Ectodermal cell (in vitro differentiated cells): ENCODE measurements around the gene LAMP1.

ENCODE experiments used
- H3K27ac ChIP-seq: 2 replicates; pipeline ENCODE4 v1.7.0; 2013; ENCODE audit warnings: mild to moderate bottlenecking, low read depth, low read length; ENCODE audit not compliant: insufficient read depth, poor library complexity, severe bottlenecking
- H3K27me3 ChIP-seq: 2 replicates; pipeline ENCODE4 v1.7.0; 2013; ENCODE audit warnings: mild to moderate bottlenecking, low read length; ENCODE audit not compliant: insufficient read depth, control insufficient read depth, poor library complexity, severe bottlenecking
- H3K36me3 ChIP-seq: one replicate; pipeline ENCODE4 v1.7.0; 2013; ENCODE audit warnings: low read length; ENCODE audit not compliant: control insufficient read depth, insufficient read depth
- H3K4me1 ChIP-seq: one replicate; pipeline ENCODE4 v1.7.0; 2013; ENCODE audit warnings: low read length; ENCODE audit not compliant: control insufficient read depth, insufficient read depth
- H3K4me3 ChIP-seq: 2 replicates; pipeline ENCODE4 v1.7.0; 2013; ENCODE audit warnings: low read depth, low read length, control low read depth; ENCODE audit not compliant: insufficient read depth
- H3K9me3 ChIP-seq: 2 replicates; pipeline ENCODE4 v1.7.0; 2013; ENCODE audit warnings: mild to moderate bottlenecking, low read length, moderate library complexity; ENCODE audit not compliant: control insufficient read depth
- WGBS, 2 experiments: methylation state at CpG; one replicate each; pipeline ENCODE4 v1.1.7; 2013; ENCODE audit warnings: missing lambda C conversion rate in 2 of 2; 5-methylcytosine and 5-hydroxymethylcytosine counted together

LAMP1 gene

DNA sequence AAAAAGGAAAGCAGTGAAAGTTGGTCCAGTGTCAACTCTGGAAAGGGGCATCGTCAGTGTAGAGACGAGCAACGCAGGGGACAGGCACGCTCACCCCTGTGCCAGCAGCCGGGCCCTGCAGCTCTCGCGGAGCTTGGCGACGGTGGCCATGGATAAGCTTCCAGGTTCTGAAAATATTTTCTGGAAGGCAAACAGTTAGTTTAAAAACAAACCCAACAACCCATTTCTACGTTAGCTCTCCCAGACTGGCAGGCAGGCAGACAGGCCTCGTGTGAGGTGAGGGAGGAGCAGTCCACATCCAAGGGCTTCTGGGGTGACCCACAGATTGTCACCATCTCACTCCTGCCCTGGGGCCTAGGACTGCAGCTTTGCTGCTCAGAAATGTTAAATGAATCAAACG is 27.4 kb downstream of the LAMP1 start:
- Histone ChIP-seq H3K27ac (no peak overlapping the region), H3K27me3 (no peaks in the 10 kb centered on the region), H3K9me3 (no peaks in the 10 kb centered on the region), H3K4me3 (no peak overlapping the region), H3K36me3 (peaks cover 24% of the 10 kb centered on the region), H3K4me1 (no peaks in the 10 kb centered on the region)
- WGBS, 2 experiments: 96 to 97% methylated on average over 12 of the region's 12 CpGs

DNA sequence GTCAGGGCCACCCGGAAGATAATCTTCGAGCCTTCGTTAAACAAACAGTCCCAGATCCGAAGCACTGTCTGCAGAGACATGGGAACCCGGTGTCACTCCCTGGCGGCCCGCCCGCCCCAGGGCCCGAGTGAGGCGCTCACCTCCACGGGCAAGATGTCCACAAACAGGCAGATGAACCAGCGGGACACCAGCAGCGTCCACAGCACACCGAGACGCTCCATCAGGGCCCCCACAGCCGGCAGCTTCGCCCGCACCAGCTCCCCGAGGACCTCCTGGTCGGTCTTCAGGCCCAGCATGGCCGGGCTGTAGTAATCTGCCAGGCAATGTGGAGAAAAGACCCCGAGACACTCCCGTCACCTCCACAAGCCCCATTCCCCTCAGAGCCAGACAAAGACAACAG is 28.7 kb downstream of the LAMP1 start:
- H3K4me3 ChIP-seq: no peak overlapping the region
- no peaks in the 10 kb centered on the region for H3K27me3 ChIP-seq
- no peaks in the 10 kb centered on the region for H3K4me1 ChIP-seq
- H3K9me3 ChIP-seq: no peaks in the 10 kb centered on the region
- peaks cover 15% of the 10 kb centered on the region for H3K36me3 ChIP-seq
- no peak overlapping the region for H3K27ac ChIP-seq
- WGBS, 2 experiments: 94 to 96% methylated on average over 23 of the region's 23 CpGs

GRCh38 chr13:113327391-113327765 is 30.3 kb downstream of the LAMP1 start:
- Histone ChIP-seq H3K27me3 (no peaks in the 10 kb centered on the region), H3K9me3 (no peaks in the 10 kb centered on the region), H3K27ac (no peak overlapping the region), H3K36me3 (peaks cover 11% of the 10 kb centered on the region), H3K4me1 (no peaks in the 10 kb centered on the region), H3K4me3 (no peak overlapping the region)
- 91 to 94% methylated on average over 13 of the region's 13 CpGs for whole genome bisulfite sequencing, 2 experiments

DNA sequence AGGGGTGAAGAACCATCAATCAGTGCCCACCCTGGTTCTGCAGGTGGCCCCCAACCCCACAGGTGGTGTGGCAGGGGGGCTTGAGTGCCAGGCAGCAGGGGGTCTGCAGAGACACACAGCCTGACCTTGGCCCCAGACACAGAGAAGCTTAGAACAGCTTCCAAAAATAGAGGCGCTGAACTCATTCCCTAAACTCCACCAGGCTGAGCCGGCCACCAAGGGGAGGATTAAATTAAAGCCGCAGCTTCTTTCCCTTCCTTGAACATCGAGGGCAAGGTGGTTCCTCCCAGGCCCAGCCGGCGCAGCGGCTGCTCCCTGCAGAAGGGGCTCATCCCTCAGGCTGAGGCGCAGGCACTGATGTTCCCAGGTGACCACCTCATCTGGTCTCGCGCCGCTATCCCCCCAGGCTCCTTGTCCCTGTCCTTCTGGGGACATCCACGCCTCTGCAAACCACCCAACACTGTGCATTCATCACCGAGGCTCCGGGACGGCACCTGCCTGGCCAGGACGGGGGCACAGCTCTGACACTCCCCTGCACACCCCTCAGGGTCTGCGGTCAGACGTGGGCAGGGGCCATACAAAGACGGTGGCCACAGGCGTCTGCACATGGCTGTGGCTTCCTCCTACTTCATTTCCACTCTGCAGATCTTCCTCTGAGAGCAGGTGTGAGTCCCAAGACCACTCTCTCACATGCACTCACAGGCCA is 30.9 kb downstream of the LAMP1 start:
- H3K27me3 ChIP-seq: no peaks in the 10 kb centered on the region
- WGBS, 2 experiments: 86 to 90% methylated on average over 20 of the region's 20 CpGs
- H3K27ac ChIP-seq: no peak overlapping the region
- H3K4me3 ChIP-seq: no peak overlapping the region
- no peaks in the 10 kb centered on the region for H3K9me3 ChIP-seq
- peaks cover 9% of the 10 kb centered on the region for H3K36me3 ChIP-seq
- H3K4me1 ChIP-seq: no peaks in the 10 kb centered on the region

DNA sequence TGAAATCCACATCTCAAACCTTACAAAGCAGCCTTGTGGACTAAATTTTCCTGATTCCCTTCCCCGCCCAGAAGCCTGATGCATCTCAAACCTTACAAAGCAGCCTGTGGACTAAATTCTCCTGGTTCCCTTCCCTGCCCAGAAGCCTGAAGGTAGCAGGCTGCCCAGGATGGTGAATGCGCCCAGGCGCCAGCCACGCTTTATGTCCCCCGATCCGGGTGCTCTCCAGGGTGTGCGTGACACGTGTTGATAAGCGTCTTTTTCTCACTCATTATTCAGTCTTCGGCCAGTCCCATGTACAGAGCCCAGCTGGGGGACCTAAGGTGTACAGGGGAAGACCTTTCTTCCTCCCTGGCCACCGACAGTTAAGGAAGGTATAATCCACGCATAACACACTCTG is 31.8 kb downstream of the LAMP1 start:
- Histone ChIP-seq H3K27ac (no peak overlapping the region), H3K27me3 (no peaks in the 10 kb centered on the region), H3K36me3 (no peaks in the 10 kb centered on the region), H3K9me3 (no peaks in the 10 kb centered on the region), H3K4me3 (no peak overlapping the region), H3K4me1 (no peaks in the 10 kb centered on the region)
- 92 to 93% methylated on average over 12 of the region's 12 CpGs for WGBS, 2 experiments

DNA sequence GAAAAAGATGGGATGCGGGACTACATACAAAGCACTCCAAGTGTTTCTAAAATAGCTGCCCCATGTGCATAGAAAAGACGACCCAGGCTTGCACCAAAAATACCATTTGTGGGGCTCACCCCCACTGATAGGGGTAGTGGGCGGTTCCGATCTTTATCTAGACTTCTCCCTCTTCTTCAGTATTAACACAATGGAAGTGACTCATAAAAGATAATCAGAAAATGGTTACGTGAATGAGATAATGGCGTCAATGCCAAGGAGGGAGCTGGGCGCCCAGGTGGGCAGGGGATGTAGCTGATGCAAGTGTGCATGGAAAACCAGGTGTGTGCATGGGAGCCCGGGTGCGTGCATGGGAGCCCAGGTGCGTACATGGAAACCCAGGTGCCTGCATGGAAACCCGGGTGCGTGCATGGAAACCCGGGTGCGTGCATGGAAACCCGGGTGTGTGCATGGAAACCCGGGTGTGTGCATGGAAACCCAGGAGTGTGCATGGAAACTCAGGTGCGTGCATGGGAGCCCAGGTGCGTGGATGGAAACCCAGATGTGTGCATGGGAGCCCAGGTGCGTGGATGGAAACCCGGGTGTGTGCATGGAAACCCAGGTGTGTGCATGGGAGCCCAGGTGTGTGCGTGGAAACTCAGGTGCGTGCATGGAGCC is 32.7 kb downstream of the LAMP1 start:
- Histone ChIP-seq H3K4me1 (no peaks in the 10 kb centered on the region), H3K36me3 (no peaks in the 10 kb centered on the region), H3K27ac (no peak overlapping the region), H3K4me3 (no peak overlapping the region), H3K9me3 (no peaks in the 10 kb centered on the region), H3K27me3 (no peaks in the 10 kb centered on the region)
- 93 to 95% methylated on average over 20 of the region's 22 CpGs for WGBS, 2 experiments

DNA sequence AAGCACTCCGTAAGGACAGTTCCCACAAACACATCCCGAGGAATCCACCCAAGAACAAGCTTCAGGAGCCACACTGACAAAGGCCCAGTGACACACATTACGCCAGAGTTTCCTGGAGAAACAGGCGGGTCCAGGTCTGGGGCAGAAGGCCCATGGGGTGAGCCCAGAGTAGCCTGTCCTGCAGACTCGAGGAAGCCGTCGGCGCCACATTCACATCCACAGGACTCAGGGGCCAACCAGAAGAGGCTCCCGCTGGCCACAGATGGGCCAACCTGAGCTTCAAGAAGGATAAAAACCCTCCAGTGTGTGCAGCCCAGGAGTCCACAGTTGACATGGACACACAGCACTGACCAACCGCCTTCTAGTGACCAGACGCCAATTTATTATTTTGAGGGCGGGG is 35.6 kb downstream of the LAMP1 start:
- H3K4me1 ChIP-seq: no peaks in the 10 kb centered on the region
- WGBS, 2 experiments: 94 to 95% methylated on average over 12 of the region's 12 CpGs
- no peak overlapping the region for H3K4me3 ChIP-seq
- H3K27ac ChIP-seq: no peak overlapping the region
- H3K36me3 ChIP-seq: no peaks in the 10 kb centered on the region
- no peaks in the 10 kb centered on the region for H3K27me3 ChIP-seq
- no peaks in the 10 kb centered on the region for H3K9me3 ChIP-seq

DNA sequence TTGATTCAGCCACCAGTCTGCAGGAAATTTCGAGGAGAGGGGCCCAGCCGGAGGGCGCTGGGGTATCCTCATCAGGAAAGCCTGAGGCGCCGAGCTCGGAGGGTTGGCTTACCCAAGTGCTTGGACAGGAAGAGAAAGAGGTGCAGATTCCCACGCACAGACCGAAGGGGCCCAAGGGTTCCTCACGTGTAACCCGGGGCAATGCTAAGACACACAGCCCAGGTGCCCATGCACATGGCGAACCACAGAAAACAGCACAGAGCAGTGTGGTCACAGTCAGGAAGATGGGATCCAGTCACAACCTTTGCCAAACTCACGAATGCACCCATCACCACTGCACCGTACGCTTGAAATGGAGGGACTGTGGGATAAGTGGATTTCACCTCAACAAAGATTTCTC is 36.0 kb downstream of the LAMP1 start:
- no peaks in the 10 kb centered on the region for H3K36me3 ChIP-seq
- 96% methylated on average over 14 of the region's 14 CpGs for WGBS, 2 experiments
- no peak overlapping the region for H3K4me3 ChIP-seq
- H3K9me3 ChIP-seq: no peaks in the 10 kb centered on the region
- no peak overlapping the region for H3K27ac ChIP-seq
- H3K27me3 ChIP-seq: no peaks in the 10 kb centered on the region
- no peaks in the 10 kb centered on the region for H3K4me1 ChIP-seq

DNA sequence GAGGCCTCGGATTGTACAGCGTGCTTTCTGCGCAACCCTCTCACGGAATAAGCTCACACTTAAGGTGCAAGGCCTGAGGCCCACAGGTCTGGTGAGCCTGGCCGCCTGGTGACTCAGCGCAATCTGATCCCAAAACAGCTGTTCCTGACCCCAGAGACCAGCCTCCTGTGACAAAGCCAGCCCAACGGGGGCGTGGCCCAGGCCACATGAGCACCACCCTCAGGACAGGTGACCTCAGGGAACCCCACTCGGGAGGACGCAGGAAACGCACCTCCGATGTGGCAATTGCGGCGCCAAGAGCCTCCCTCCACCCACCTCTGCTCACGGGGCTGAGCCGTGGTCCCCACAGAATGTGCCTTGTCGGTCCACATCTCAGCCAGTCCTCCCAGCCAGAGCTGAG is 40.5 kb downstream of the LAMP1 start:
- WGBS, 2 experiments: 77 to 78% methylated on average over 17 of the region's 17 CpGs
- Histone ChIP-seq H3K4me1 (no peaks in the 10 kb centered on the region), H3K9me3 (no peaks in the 10 kb centered on the region), H3K27ac (no peak overlapping the region), H3K4me3 (no peak overlapping the region), H3K27me3 (no peaks in the 10 kb centered on the region), H3K36me3 (no peaks in the 10 kb centered on the region)

DNA sequence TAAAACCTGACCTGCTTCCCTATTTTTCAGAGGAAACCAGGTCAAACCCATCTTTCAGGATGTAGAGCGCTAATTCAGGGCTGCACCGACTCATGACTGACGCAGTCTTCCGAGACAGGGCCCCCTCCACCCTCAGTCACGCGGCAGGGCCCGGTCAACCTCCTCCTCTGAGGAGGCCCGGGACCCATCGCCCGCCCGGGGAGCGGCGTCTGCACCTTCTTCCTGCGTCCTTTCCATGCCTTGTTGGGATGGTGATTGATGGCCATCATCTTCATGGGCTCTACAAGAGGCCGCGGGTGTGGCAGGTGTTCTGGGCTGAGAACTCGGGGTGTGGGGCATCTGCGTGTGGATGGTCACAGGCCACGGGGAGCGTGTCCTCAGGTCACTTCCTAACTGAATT is 40.9 kb downstream of the LAMP1 start:
- Histone ChIP-seq H3K4me3 (no peak overlapping the region), H3K4me1 (no peaks in the 10 kb centered on the region), H3K27me3 (no peaks in the 10 kb centered on the region), H3K27ac (no peak overlapping the region), H3K9me3 (no peaks in the 10 kb centered on the region), H3K36me3 (no peaks in the 10 kb centered on the region)
- 96 to 97% methylated on average over 20 of the region's 20 CpGs for WGBS, 2 experiments
